SU-DHL-6 (cell line): ENCODE results near the gene NUBPL.

ENCODE experiments used
- H2AFZ ChIP-seq: fragments of 200-600 bp; sonication (generic); 2 replicates; pipeline ENCODE4 v1.6.1; 2014; ENCODE audit warnings: low read depth, mild to moderate bottlenecking, moderate library complexity, mixed read lengths, antibody characterized with exemption, low read length; ENCODE audit not compliant: severe bottlenecking
- H3F3A ChIP-seq: fragments of 200-600 bp; shearing (Covaris generic); 2 replicates; pipeline ENCODE4 v1.6.0; 2016; ENCODE audit warnings: antibody characterized with exemption, mild to moderate bottlenecking; ENCODE audit not compliant: insufficient read depth
- H3K27ac ChIP-seq: fragments of 200-600 bp; sonication (generic); 2 replicates; pipeline ENCODE4 v1.5.1; 2016; ENCODE audit warnings: low read depth, mild to moderate bottlenecking, low read length, moderate library complexity, mixed read lengths
- H3K27me3 ChIP-seq: fragments of 200-600 bp; sonication (generic), shearing (Covaris generic); 2 replicates; pipeline ENCODE4 v1.6.0; 2014; ENCODE audit warnings: mild to moderate bottlenecking, low read length
- H3K36me3 ChIP-seq: fragments of 200-600 bp; sonication (generic); 2 replicates; pipeline ENCODE4 v1.6.1; 2014; ENCODE audit warnings: mild to moderate bottlenecking, low read length, mixed read lengths
- H3K4me2 ChIP-seq: fragments of 300-600, 200-600 bp; shearing (Covaris generic), sonication (generic); 2 replicates; pipeline ENCODE4 v1.6.0; 2014; ENCODE audit warnings: low read length, low read depth, mild to moderate bottlenecking; ENCODE audit not compliant: poor library complexity, severe bottlenecking
- H3K4me3 ChIP-seq: fragments of 200-600 bp; sonication (generic); 2 replicates; pipeline ENCODE4 v1.5.1; 2014; ENCODE audit warnings: antibody characterized with exemption, low read length, mild to moderate bottlenecking, mixed read lengths; ENCODE audit not compliant: insufficient read depth, poor library complexity, severe bottlenecking
- H3K79me2 ChIP-seq: fragments of 200-600 bp; sonication (generic); 2 replicates; pipeline ENCODE4 v1.6.1; 2014; ENCODE audit warnings: mild to moderate bottlenecking, low read length, moderate library complexity; ENCODE audit not compliant: insufficient read depth
- H3K9ac ChIP-seq: fragments of 200-600 bp; sonication (generic); 2 replicates; pipeline ENCODE4 v1.7.0; 2014; ENCODE audit warnings: mild to moderate bottlenecking, low read length
- H3K9me2 ChIP-seq: fragments of 200-600 bp; sonication (generic); replicated peaks from 2 replicates; pipeline ENCODE4 v1.6.1; 2014; ENCODE audit warnings: low read length; ENCODE audit not compliant: insufficient read depth
- H3K9me3 ChIP-seq: fragments of 200-600 bp; sonication (generic); 2 replicates; pipeline ENCODE4 v1.6.1; 2014; ENCODE audit warnings: low read length, mixed read lengths; ENCODE audit not compliant: insufficient read depth
- H4K20me1 ChIP-seq: fragments of 200-600 bp; sonication (generic); 2 replicates; pipeline ENCODE4 v1.6.1; 2014; ENCODE audit warnings: low read depth, mild to moderate bottlenecking, antibody characterized with exemption, low read length, moderate library complexity, mixed read lengths
- CTCF ChIP-seq: fragments of 200-600 bp; sonication (generic); IDR thresholded peaks from one replicate; pipeline ENCODE4 v1.5.1; 2017; ENCODE audit warnings: antibody characterized with exemption, mild to moderate bottlenecking, low read length, moderate library complexity; ENCODE audit not compliant: insufficient read depth, poor library complexity, severe bottlenecking
- EZH2phosphoT487 ChIP-seq: fragments of 200-600 bp; sonication (generic), shearing (Covaris generic); conservative IDR thresholded peaks from 2 replicates; pipeline ENCODE4 v1.6.1; 2018; ENCODE audit warnings: mild to moderate bottlenecking, antibody characterized with exemption, low read length, moderate library complexity, mixed read lengths

NUBPL gene

GRCh38 chr14:31682768-31683167 lies 121.6 kb downstream of the NUBPL start:
- no peaks in the 10 kb centered on the region for H3F3A ChIP-seq
- H4K20me1 ChIP-seq = no peaks in the 10 kb centered on the region
- no peak overlapping the region for H3K4me3 ChIP-seq
- H3K4me2 ChIP-seq = no peak overlapping the region
- no peaks in the 10 kb centered on the region for H3K27me3 ChIP-seq
- no peak overlapping the region for H3K27ac ChIP-seq
- H2AFZ ChIP-seq = no peak overlapping the region
- TF ChIP-seq CTCF = no peak
- no peak for TF ChIP-seq EZH2phosphoT487
- no peak overlapping the region for H3K9ac ChIP-seq
- H3K9me3 ChIP-seq = no peaks in the 10 kb centered on the region
- H3K79me2 ChIP-seq = no peaks in the 10 kb centered on the region
- H3K36me3 ChIP-seq = no peaks in the 10 kb centered on the region
- H3K9me2 ChIP-seq = no peaks in the 10 kb centered on the region

GRCh38 chr14:31687726-31688125 lies 126.5 kb downstream of the NUBPL start:
- no peaks in the 10 kb centered on the region for H3K79me2 ChIP-seq

GRCh38 chr14:31690056-31690455 lies 128.9 kb downstream of the NUBPL start:
- no peaks in the 10 kb centered on the region for H3F3A ChIP-seq
- no peak overlapping the region for H3K27ac ChIP-seq
- no peaks in the 10 kb centered on the region for H3K36me3 ChIP-seq
- H3K4me3 ChIP-seq = no peak overlapping the region
- H3K27me3 ChIP-seq = no peaks in the 10 kb centered on the region
- H3K9me2 ChIP-seq = no peaks in the 10 kb centered on the region
- H3K9ac ChIP-seq = no peak overlapping the region
- H4K20me1 ChIP-seq = no peaks in the 10 kb centered on the region
- no peaks in the 10 kb centered on the region for H3K79me2 ChIP-seq
- TF ChIP-seq CTCF = no peak
- no peak for TF ChIP-seq EZH2phosphoT487
- no peak overlapping the region for H2AFZ ChIP-seq
- H3K9me3 ChIP-seq = no peaks in the 10 kb centered on the region
- H3K4me2 ChIP-seq = no peak overlapping the region

More at GRCh38 chr14:31687726-31688125, 126.5 kb downstream of the NUBPL start:
- Histone ChIP-seq H3K27me3 (no peaks in the 10 kb centered on the region), H3K4me2 (no peak overlapping the region), H3K9me2 (no peaks in the 10 kb centered on the region), H3K9ac (no peak overlapping the region), H3F3A (no peaks in the 10 kb centered on the region), H2AFZ (no peak overlapping the region), H3K36me3 (no peaks in the 10 kb centered on the region), H3K27ac (no peak overlapping the region), H3K4me3 (no peak overlapping the region), H3K9me3 (no peaks in the 10 kb centered on the region), H4K20me1 (no peaks in the 10 kb centered on the region)
- TF ChIP-seq EZH2phosphoT487 (no peak), CTCF (no peak)
